Hepatocyte (in vitro differentiated cells): Measurements from ENCODE around the gene TAS1R2. TPM values are rescaled to one million over a fixed set of nuclear protein-coding genes. Genes with fewer than 3 reads are reported as not detected.
"Not testable (repeated sequence)": the region's sequence is repeated elsewhere in the genome, so short reads cannot be mapped to it uniquely, and the experiment has no call there.

Experiments
- DNase-seq: peaks from one replicate; pipeline ENCODE4 v3.0.0-alpha.2; 2016; ENCODE audit warnings: low spot score
- H2AFZ ChIP-seq: fragments of 200-600 bp; sonication (generic); 2 replicates; pipeline ENCODE4 v1.6.0; 2016; ENCODE audit warnings: antibody characterized with exemption, mild to moderate bottlenecking
- H3K27ac ChIP-seq: fragments of 200-600 bp; sonication (generic); 2 replicates; pipeline ENCODE4 v1.5.1; 2016; ENCODE audit warnings: mild to moderate bottlenecking
- H3K27me3 ChIP-seq: fragments of 200-600 bp; sonication (generic); 2 replicates; pipeline ENCODE4 v1.6.1; 2016
- H3K36me3 ChIP-seq: fragments of 200-600 bp; sonication (generic); replicated peaks from 2 replicates; pipeline ENCODE4 v1.5.1; 2016; ENCODE audit warnings: low read depth; ENCODE audit not compliant: insufficient read depth
- H3K4me1 ChIP-seq: fragments of 200-600 bp; sonication (generic); 2 replicates; pipeline ENCODE4 v1.5.1; 2016; ENCODE audit warnings: mild to moderate bottlenecking, moderate library complexity; ENCODE audit not compliant: insufficient read depth
- H3K4me2 ChIP-seq: fragments of 200-600 bp; sonication (generic); 2 replicates; pipeline ENCODE4 v1.6.0; 2016
- H3K4me3 ChIP-seq: fragments of 200-600 bp; sonication (generic); 2 replicates; pipeline ENCODE4 v1.5.1; 2016; ENCODE audit warnings: mild to moderate bottlenecking
- H3K79me2 ChIP-seq: fragments of 200-600 bp; sonication (generic); 2 replicates; pipeline ENCODE4 v1.6.0; 2017; ENCODE audit warnings: mild to moderate bottlenecking
- H3K9me2 ChIP-seq: fragments of 200-600 bp; sonication (generic); replicated peaks from 2 replicates; pipeline ENCODE4 v1.6.0; 2017; ENCODE audit warnings: mild to moderate bottlenecking; ENCODE audit not compliant: insufficient read depth
- H3K9me3 ChIP-seq: fragments of 200-600 bp; sonication (generic); 2 replicates; pipeline ENCODE4 v1.5.1; 2016; ENCODE audit warnings: low read depth, mild to moderate bottlenecking
- H4K20me1 ChIP-seq: fragments of 200-600 bp; sonication (generic); 2 replicates; pipeline ENCODE4 v1.6.0; 2016; ENCODE audit warnings: mild to moderate bottlenecking; ENCODE audit not compliant: insufficient read depth, poor library complexity, severe bottlenecking
- CTCF ChIP-seq: fragments of 200-600 bp; sonication (generic); IDR thresholded peaks from 2 replicates; pipeline ENCODE4 v1.5.1; 2016; ENCODE audit warnings: antibody characterized with exemption, mild to moderate bottlenecking; ENCODE audit not compliant: poor library complexity
- EZH2 ChIP-seq: fragments of 200-600 bp; sonication (generic); IDR thresholded peaks from 2 replicates; pipeline ENCODE4 v1.6.1; 2016; ENCODE audit warnings: antibody characterized with exemption, mild to moderate bottlenecking, borderline replicate concordance
- EZH2phosphoT487 ChIP-seq: fragments of 200-600 bp; sonication (generic); IDR thresholded peaks from one replicate; pipeline ENCODE4 v1.6.1; 2018; ENCODE audit warnings: antibody characterized with exemption, mild to moderate bottlenecking, low read depth, moderate library complexity; ENCODE audit not compliant: unreplicated experiment, severe bottlenecking
- WGBS: methylation state at CpG from one replicate; pipeline ENCODE4 v1.1.6; 2016; ENCODE audit warnings: low lambda C conversion rate; ENCODE audit errors: missing lambda C conversion rate; 5-methylcytosine and 5-hydroxymethylcytosine counted together
- polyA plus RNA-seq: library from polyadenylated mRNA; unstranded; fragments of >200 nt; fragmentation: Nextera tagmentation; extraction: Ambion mirVana; gene quantifications from 2 replicates; pipeline ENCODE4 v1.2.1, GENCODE V29; 2016
- total RNA-seq: library from RNA; depleted of rRNA; stranded (reverse); fragments of >200 nt; gene quantifications from 2 replicates; pipeline ENCODE4 v1.2.3, GENCODE V29; 2014

Gene TAS1R2
- total and polyA plus RNA-seq, 2 experiments from 2014 or later: not detected

DNA sequence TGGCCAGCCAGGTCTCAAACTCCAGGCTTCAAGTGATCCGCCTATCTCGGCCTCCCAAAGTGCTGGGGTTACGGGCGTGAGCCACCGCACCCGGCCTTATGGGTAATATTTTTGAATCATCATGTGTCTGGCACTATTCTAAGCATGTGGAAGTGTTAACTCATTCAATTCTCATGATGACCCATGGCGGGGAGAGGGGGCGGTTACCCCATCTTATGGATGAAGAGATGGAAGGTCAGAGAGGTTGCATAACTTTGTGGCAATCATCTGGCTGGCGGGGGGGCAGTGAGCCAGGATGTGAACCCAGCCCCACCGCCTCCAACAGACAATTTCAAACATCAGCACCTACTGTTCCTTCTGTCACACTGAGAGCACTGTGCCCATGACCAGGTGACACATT lies 11.5 kb upstream of the TAS1R2 start:
- Histone ChIP-seq H3K4me2 (no peak overlapping the region), H3K9me3 (no peaks in the 10 kb centered on the region), H2AFZ (no peak overlapping the region), H3K27ac (no peak overlapping the region), H3K4me3 (no peak overlapping the region), H4K20me1 (no peaks in the 10 kb centered on the region), H3K36me3 (no peaks in the 10 kb centered on the region), H3K4me1 (no peaks in the 10 kb centered on the region), H3K79me2 (no peaks in the 10 kb centered on the region), H3K9me2 (no peaks in the 10 kb centered on the region), H3K27me3 (no peaks in the 10 kb centered on the region)
- DNase-seq: no peak
- 98% methylated on average over 10 of the region's 10 CpGs for WGBS
- TF ChIP-seq EZH2phosphoT487 (no peak), CTCF (no peak), EZH2 (no peak)

GRCh38 chr1:18870595-18870865 lies 11.1 kb upstream of the TAS1R2 start:
- not testable (repeated sequence) for H3K4me2 ChIP-seq, H3K9me2 ChIP-seq, H3K4me3 ChIP-seq, H3K27ac ChIP-seq, DNase-seq, H3K9me3 ChIP-seq, H2AFZ ChIP-seq, H3K4me1 ChIP-seq, H3K27me3 ChIP-seq, H3K36me3 ChIP-seq, H4K20me1 ChIP-seq, H3K79me2 ChIP-seq
- 91% methylated on average over 3 of the region's 3 CpGs for WGBS

- Histone ChIP-seq H3K36me3 (no peaks in the 10 kb centered on the region), H3K4me2 (no peak overlapping the region), H3K79me2 (no peaks in the 10 kb centered on the region), H3K9me3 (no peaks in the 10 kb centered on the region), H4K20me1 (no peaks in the 10 kb centered on the region), H3K4me3 (no peak overlapping the region), H3K9me2 (no peaks in the 10 kb centered on the region), H3K4me1 (no peaks in the 10 kb centered on the region), H3K27ac (no peak overlapping the region), H3K27me3 (no peaks in the 10 kb centered on the region), H2AFZ (no peak overlapping the region)
- TF ChIP-seq CTCF (no peak), EZH2 (no peak)
- 74% methylated on average over 9 of the region's 9 CpGs for WGBS
- no peak for DNase-seq
Observed at GRCh38 chr1:18869847-18870594, 10.6 kb upstream of the TAS1R2 start.

DNA sequence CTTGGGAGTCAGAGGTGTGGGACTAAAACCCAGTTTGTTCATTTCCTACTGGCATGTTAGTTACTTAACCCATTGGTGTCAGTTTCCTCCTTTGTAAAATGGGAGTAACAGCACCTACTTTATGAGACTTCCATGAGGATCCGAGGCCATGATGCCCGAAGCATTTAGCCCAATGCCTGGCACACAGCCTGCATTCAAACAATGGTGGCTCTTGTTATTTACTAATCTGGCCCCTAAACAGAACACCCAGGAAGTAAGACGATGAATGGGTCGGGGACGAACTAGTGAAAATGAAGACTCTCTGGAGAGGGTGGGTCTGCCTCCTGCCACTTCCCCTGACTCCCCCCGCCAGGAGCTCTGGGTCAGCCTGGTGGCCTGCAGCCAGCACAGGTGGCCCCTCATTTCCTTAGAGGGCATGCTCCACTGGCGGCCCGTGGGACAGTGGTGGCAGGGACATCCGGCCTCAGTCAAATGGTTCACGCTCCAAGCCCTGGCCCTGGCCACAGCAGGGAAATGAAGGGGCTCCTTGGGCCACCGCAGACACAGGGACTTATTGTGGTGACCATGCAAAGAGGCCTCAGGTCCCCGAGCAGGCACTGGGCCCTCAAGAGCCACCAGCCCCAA lies 9.5 kb upstream of the TAS1R2 start:
- Histone ChIP-seq H3K27me3 (no peaks in the 10 kb centered on the region), H3K36me3 (no peaks in the 10 kb centered on the region), H4K20me1 (no peaks in the 10 kb centered on the region), H3K9me3 (no peaks in the 10 kb centered on the region), H3K4me2 (no peak overlapping the region), H2AFZ (no peak overlapping the region), H3K27ac (no peak overlapping the region), H3K4me1 (no peaks in the 10 kb centered on the region), H3K4me3 (no peak overlapping the region), H3K79me2 (no peaks in the 10 kb centered on the region), H3K9me2 (no peaks in the 10 kb centered on the region)
- DNase-seq: no peak
- TF ChIP-seq EZH2: no peak
- TF ChIP-seq EZH2phosphoT487: no peak
- no peak for TF ChIP-seq CTCF
- 90% methylated on average over 12 of the region's 12 CpGs for WGBS
